OCI-LY7 (cell line): ENCODE measurements around the gene CEP104.

Experiments
- CTCF ChIP-seq: fragments of 200-600 bp; sonication (generic); conservative IDR thresholded peaks from 2 replicates; pipeline ENCODE4 v1.5.1; 2014; ENCODE audit warnings: mild to moderate bottlenecking, antibody characterized with exemption, low read length, moderate library complexity, mixed read lengths
- EZH2phosphoT487 ChIP-seq: fragments of 200-600 bp; sonication (generic); IDR thresholded peaks from 2 replicates; pipeline ENCODE4 v1.6.1; 2018; ENCODE audit warnings: low read depth, borderline replicate concordance, mild to moderate bottlenecking, mixed run types, antibody characterized with exemption, low read length, moderate library complexity, mixed read lengths

GRCh38 chr1:3847081-3847480 is 9.9 kb downstream of the CEP104 start:
- TF ChIP-seq CTCF (no peak), EZH2phosphoT487 (no peak)
